H54 (cell line): Measurements from ENCODE around the gene RABGGTA.
A peak's percentile ranks its signal among the peaks of the same experiment; 100 is the strongest.

Source experiments
- DNase-seq: peaks from one replicate; pipeline ENCODE4 v3.0.0; 2011; ENCODE audit warnings: low spot score, mixed read lengths; ENCODE audit not compliant: insufficient read length
- FAIRE-seq: peaks from 3 replicates; lab custom pipeline; 2011; peaks lifted over from hg19 to GRCh38; lab: Jason Lieb, UNC
- POLR2A ChIP-seq: IDR thresholded peaks from 2 replicates; pipeline ENCODE4 v1.6.1; 2011; ENCODE audit warnings: low read depth, mild to moderate bottlenecking, low read length

The RABGGTA gene

GRCh38 chr14:24310265-24310645 is 38.9 kb upstream of the RABGGTA start:
- FAIRE-seq: no peak
- no peak for TF ChIP-seq POLR2A
- no peak for DNase-seq

DNA sequence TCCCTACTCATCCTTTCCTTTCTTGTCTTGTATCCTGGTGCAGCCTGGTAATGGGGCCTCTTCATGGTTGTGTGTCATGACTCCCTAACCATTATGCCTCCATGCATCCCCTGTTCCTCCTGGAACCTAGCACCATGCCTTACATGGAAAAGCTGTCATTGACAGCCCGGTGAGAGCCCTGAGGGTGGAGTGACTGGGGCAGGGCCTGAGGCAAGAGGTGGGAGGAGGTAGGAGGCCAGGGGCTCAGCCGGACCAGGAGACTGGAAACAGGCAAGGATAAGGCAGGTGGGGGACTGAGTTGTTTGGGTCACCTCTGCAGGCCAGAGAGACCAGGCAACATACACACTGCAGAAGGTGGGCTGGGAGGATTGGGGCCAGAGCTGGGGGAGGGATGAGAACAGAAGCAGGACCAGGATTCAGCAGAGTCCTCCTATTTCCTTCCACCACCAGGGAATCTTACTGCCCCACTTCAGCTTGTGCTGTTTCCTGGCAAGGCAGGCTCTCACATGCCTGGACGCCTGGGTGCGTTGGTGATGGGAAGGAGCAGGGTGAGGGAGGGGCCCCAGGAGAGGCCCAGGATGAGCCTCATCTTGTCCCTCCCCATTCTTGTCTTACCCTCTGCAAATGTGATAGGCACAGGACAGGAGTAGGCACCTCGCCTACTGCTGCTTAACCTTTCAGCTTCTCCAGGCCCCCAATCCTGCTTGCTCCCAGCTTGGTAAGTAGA is 38.3 kb upstream of the RABGGTA start, which contains the start of gene LTB4R2:
Gene LTB4R2 (plus strand): TSS at position 603 of the 727 bp plus-strand sequence. CDS start 525 bp downstream, outside the sequence.
- DNase-seq (no peak), FAIRE-seq (no peak)
- no peak for TF ChIP-seq POLR2A

DNA sequence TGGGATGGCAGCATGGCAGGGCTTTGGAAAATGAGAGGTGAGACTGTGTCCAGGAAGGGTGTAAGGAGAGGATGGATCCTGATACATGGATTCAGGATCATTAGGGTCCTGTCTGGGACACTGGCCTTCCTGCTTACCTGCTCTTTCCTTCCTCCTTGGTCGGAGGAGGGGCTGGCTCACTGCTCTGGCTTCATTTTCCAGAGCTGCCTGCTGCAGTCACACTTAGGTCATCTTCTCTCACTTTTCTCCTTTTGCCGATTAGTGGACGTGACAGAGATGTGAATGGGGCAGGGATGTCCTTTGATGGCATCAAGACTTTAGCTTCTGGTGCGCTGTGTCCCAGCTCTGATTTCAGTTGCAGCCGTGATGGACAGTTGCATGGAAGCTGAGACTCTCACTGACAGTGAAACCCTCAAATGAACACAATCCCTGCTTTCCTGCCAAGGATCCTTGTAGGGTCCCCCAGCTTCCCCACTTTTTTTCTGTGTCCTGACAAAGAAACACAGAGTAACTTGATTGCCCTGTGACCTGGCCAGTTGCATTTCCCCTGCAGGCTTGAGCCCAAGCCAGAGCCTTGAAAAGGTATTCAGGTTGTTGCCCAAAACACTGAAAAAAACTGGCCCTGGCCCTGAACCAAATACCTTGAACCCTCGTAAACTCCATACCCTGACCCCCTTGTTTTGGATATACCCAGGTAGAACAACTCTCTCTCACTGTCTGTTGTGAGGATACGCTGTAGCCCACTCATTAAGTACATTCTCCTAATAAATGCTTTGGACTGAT is 37.1 kb upstream of the RABGGTA start:
- no peak for FAIRE-seq
- no peak for DNase-seq
- TF ChIP-seq POLR2A: no peak

GRCh38 chr14:24307575-24308341 is 36.4 kb upstream of the RABGGTA start, which contains the start of gene CIDEB:
Gene CIDEB (minus strand): TSS chr14:24307977. CDS start chr14:24307858, 119 bp downstream.
- FAIRE-seq (no peak), DNase-seq (peak; percentile 65)
- TF ChIP-seq POLR2A: no peak

DNA sequence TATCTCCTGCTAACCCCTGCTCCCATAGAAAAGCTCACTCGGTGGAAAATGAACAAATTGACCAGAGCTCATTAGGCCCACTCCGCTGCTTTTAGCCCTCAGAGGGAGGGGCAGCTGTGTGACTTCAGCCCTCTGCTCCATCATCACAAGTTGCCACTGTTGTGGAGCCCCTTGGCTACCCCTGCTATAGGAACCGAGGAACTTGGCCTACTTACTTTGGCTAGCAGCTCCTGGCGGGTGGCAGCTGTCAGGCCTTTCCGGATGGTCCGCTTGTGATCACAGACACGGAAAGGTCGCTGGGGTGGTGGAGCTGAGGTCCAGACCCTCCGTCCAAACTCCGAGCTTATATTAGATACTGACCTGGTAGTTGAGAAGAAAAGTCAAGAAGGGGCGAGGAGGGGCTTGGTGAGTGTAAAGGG is 35.8 kb upstream of the RABGGTA start:
- FAIRE-seq (no peak), DNase-seq (no peak)
- TF ChIP-seq POLR2A: no peak

DNA sequence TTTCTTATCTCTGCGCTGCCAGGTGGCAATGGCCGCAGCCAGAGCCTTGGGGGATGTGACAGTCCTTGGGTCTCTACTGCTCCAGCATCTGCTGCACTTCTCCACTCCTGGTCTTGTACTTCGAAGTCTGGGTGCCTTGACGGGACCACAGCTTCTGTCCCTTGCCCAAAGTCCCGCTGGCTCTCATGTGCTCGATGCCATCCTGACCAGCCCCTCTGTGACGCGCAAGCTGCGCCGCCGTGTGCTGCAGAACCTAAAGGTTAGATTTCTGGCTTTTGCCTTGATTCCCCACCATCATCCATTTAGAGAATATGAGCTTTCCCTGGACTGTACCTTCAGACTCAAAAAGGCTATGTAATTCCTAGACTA is 32.6 kb upstream of the RABGGTA start:
- FAIRE-seq (no peak), DNase-seq (no peak)
- TF ChIP-seq POLR2A: no peak

- DNase-seq: no peak
- no peak for TF ChIP-seq POLR2A
- FAIRE-seq: no peak
Observed at GRCh38 chr14:24300326-24300980, 29.1 kb upstream of the RABGGTA start.

- TF ChIP-seq POLR2A: peak; percentile 59
- FAIRE-seq: peak; percentile 43
- DNase-seq: peak; percentile 53
Observed at GRCh38 chr14:24299255-24300191, 28.1 kb upstream of the RABGGTA start, which contains the start of the genes DHRS1 and NOP9. Gene DHRS1 (minus strand): TSS chr14:24299780. CDS start chr14:24299106, 674 bp downstream. Gene NOP9 (plus strand): TSS chr14:24299850. CDS start chr14:24299955, 105 bp downstream.

- DNase-seq (peak; percentile 79), FAIRE-seq (no peak)
- no peak for TF ChIP-seq POLR2A
Observed at GRCh38 chr14:24298892-24299254, 27.5 kb upstream of the RABGGTA start.

GRCh38 chr14:24297190-24297964 is 26.0 kb upstream of the RABGGTA start:
- DNase-seq: no peak
- FAIRE-seq: no peak
- no peak for TF ChIP-seq POLR2A

- peak; percentile 11 for FAIRE-seq
- no peak for TF ChIP-seq POLR2A
- DNase-seq: peak; percentile 56
Observed at GRCh38 chr14:24296341-24297157, 25.2 kb upstream of the RABGGTA start.
